GM21737 (cell line): Measurements from ENCODE around the gene GRWD1.

ENCODE experiments used
- ATAC-seq: cut with Tn5 transposase; IDR thresholded peaks from one replicate; pipeline ENCODE4 v1.9.1; 2021; ENCODE audit warnings: mild to moderate bottlenecking, moderate library complexity; ENCODE audit not compliant: unreplicated experiment

Gene GRWD1

DNA sequence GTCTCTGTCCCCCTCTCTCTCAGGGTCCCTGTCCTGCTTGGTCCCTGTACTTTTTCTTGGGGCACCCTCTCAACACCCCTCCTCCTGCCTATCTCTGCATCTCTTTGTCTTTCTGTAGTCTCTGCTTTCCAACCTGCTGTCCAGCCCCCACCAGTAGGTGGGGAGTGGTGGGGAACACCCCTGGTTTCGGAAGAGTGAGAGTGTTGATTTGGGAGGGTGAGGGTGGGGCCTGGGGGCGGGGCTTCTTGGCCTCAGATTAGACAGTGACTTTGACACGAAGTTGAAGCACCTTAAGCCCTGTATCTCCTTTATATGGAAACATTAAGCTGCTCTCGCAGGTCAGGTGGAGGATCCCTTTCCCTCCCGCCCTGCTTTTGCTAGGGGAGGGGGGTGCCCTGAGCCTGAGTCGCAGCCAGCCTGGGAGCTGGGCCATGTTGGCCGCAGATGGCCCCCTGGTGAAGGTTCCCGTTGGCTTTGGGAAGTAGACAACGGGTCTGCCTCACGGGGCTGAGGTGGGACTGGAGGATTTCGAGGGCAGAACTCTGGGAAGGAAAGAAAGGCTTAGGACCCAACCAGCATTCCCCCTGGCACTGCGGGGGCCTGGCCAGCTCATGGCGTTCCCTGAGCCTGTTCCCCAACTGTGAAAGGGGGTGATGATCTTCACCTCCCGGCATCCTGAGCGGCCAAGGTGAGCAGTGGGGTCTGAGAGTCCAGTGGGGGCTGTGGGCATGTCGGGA, 9.6 kb downstream of the GRWD1 start, which contains the start of gene KCNJ14:
Gene KCNJ14 (plus strand): TSS at position 404 of the 737 bp plus-strand sequence. CDS start 6,151 bp downstream, outside the sequence.
- ATAC-seq: no peak

DNA sequence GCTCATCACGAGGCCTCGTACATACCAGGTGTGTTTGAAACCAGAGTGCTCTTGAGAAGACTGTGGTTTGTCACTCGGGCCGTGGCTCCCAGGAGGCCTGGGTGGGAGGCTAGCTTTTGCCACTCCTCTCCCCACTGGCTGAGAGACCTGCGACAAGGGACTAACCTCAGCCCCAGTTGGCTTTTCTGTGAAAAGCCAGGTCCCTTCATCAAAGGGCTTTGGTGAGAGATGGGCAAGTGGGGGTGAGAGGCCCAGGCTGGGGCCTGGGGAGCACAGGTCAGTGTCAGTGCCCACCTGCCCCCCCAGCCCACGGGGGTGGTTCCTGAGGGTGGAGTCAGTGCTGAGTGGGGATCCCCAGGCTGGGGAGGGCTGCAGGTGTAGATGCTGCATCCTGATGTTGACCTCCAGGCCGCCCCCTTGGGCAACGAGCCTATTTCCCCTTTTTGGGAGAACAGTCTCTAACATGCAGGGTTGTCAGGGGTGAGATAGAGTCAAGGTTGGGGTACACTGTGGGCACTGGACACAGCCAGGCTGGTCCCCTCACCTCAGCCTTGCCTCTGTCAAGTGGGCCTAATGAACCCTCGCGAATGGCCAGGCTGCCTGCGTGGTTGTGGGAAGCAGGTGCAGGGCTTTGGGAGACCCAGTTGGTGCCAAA, 10.3 kb downstream of the GRWD1 start:
- no peak for ATAC-seq

DNA sequence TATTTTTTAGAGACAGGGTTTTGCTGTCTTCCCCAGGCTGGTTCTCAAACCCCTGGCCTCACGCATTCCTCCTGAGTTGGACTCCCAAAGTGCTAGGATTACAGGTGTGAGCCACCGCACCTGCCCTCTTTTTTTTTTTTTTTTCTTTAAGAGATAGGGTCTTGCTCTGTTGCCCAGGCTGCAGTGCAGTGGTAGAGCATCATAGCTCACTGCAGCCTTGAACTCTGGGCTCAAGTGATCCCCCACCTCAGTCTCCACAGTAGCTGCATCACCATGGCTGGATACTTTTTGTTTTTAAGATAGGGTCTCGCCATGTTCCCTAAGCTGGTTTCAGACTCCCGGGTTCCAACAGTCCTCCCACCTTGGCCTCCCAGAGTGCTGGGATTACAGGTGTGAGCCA, 11.1 kb downstream of the GRWD1 start:
- ATAC-seq: no peak

DNA sequence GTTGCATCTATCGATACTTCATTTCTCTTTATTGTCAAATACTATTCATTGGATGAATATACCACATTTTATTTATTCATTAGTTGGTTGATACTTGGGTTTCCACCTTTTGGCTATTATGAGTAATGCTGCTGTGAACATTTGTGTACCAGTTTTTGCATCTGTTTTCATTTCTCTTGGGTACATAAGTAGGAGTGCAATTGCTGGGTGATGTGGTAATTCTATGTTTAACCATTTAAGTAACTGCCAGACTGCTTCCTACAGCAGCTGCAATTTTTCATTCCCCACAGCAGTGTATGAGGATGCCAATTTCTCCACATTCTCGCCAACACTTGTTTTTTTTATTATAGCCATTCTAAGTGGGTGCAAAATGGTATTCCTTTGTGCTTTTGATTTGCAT, 12.2 kb downstream of the GRWD1 start:
- ATAC-seq: no peak

DNA sequence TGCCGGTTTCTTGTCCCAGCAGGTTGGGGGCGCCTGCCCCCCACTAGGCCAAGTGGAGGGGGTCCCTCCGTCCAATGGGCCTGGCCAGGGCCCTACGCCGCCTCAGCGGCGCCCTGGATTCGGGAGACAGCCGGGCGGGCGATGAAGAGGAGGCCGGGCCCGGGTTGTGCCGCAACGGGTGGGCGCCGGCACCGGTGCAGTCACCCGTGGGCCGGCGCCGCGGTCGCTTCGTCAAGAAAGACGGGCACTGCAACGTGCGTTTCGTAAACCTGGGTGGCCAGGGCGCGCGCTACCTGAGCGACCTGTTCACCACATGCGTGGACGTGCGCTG, 15.8 kb downstream of the GRWD1 start:
- no peak for ATAC-seq

DNA sequence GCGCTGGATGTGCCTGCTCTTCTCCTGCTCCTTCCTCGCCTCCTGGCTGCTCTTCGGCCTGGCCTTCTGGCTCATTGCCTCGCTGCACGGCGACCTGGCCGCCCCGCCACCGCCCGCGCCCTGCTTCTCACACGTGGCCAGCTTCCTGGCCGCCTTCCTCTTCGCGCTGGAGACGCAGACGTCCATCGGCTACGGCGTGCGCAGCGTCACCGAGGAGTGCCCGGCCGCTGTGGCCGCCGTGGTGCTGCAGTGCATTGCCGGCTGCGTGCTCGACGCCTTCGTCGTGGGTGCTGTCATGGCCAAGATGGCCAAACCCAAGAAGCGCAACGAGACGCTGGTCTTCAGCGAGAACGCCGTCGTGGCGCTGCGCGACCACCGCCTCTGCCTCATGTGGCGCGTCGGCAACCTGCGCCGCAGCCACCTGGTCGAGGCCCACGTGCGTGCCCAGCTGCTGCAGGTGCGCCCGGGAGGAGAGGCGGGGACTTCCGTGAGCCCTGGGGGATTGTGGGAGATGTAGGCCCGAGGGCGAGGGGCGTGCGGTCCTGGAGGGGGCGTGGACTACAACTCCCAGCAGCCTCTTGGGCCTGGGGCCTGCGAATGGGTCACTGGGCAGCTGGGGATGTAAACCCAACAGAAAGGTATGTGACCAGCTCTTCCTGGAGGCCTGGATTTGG, 16.3 kb downstream of the GRWD1 start:
- ATAC-seq: no peak

DNA sequence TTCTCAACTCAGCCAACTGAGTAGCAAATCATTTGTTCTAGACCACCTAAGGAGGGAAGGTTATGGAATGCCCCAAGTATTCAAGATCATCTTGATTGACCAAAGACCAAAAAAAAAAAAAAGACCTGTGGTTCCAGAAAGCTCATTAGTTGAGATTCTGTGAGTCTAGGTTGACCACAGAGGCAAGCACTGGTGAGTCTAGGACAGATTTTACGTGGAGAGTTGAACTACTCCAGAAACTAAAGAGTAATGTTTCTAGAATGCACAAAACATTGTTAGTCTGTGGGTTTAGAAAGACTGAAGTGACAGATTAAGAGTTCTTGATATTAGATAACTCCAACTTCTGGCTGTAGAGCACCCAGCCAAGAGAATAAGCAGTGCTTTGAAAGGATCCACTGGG, 19.4 kb downstream of the GRWD1 start:
- ATAC-seq: no peak

DNA sequence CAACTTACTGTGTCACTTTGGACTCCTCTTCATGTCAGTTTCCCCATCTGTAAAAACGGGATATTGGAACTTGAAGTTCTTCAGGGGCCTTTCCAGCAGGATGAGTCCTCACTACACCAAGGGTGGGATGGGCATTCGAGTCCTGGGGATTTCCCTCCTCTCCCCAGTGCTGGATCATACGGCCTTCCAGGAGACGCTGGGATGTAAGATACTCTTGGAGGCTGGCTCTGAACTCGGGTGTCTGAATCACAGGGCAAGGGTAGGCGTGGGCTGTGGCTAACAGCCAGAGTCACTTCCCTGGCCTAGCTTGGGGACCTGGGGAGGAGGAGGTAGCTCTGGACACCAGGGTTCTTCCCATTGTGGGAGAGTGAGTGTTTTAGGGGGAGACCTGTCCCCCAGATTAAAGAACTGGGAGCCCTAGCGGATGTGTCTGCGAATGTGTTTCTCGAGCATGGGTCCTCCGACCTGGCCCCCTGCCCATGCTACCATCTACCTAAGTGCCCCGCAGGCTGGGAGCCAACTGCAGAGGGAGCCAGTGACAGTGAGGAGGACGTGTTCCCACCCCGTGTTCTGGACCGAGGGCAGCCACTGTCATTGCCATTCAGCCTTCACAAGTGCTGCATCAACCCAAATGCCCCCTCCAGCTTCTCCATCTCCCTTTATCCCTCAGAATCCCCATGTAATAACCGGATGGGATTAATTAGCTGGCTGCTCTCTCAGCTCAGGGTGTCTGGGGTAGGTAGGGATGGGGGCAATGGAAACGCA, 21.0 kb downstream of the GRWD1 start:
- ATAC-seq: no peak

DNA sequence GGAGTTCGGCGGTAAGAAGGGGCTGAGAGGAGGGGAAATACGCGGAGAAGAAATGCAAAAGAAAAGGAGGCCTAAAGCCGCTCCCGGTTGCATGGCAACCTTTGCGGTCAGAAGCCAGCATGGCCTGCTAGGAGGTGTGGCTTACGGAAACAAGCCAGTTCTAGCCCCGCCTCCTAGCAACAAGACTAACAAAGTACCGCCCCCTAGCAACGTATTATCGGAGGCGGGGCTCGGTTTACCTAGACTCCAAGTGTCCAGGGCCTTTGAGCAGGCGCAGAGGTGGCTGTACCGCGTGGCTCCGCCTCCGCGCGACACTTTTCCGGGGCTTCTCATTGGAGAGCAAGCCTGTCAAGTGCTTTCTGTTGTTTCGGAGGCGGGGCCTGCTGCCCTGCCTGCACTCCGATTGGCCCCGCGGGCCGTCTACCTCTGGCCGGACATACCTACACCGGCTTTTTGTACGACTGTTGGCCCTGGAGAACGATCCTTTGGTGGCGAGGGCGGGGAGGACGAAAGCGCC, 23.0 kb downstream of the GRWD1 start:
- peak; percentile 85 for ATAC-seq

DNA sequence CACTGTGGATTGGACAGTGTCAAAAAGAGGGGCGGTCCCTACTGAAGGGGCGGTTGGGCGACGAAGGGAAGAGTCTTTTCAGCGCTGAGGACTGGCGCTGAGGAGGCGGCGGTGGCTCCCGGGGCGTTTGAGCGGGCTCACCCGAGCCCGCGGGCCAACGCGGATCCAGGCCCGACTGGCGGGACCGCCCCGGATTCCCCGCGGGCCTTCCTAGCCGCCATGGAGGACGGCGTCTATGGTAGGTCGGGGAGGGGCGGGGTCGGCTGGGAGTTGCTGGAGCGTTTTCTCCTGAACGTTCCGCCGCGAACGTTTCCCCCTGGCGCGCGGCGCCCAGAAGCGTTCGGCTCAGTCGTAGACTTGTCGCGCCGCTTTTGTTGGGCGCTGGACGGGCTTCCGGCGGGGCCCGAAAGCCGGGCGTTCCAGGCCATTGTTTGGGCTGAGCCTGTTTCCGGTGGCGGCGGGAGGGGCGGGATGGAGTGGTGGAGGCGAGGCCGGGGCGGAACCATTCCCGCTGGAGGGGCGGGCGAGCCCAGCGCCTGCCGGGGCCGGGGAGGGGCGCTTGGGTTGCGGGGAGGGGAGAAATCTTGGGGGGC, 23.6 kb downstream of the GRWD1 start, which contains the start of gene CYTH2:
Gene CYTH2 (plus strand): TSS at position 81 of the 593 bp plus-strand sequence. CDS start 139 bp downstream, at position 220.
- peak; percentile 18 for ATAC-seq

DNA sequence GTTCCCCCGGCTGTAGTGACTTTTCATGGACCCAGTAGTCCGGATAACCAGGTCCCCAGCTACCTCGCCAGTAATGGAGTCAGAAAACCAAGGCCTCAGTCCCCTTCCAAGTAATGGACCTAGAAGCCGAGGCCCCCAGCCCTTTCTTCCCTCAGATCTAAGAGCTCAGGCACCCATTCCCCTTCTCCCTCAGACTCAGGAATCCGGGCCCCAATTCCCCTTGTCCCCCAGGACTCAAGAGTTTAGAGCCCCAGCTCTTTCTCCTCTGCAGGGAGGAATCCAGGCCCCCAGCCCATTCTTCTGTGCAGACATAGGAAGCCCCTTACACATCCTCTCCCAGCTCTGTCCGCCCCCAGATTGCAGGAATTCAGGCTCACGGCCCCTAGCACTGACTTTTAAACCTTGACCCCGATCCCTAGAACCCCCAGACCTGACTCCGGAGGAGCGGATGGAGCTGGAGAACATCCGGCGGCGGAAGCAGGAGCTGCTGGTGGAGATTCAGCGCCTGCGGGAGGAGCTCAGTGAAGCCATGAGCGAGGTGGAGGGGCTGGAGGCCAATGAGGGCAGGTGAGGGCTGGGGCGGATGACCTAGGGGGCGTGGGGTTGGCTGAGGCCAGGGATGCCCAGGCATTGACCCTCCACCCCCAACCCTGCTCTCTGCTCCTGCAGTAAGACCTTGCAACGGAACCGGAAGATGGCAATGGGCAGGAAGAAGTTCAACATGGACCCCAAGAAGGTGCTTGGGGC, 24.3 kb downstream of the GRWD1 start:
- no peak for ATAC-seq

DNA sequence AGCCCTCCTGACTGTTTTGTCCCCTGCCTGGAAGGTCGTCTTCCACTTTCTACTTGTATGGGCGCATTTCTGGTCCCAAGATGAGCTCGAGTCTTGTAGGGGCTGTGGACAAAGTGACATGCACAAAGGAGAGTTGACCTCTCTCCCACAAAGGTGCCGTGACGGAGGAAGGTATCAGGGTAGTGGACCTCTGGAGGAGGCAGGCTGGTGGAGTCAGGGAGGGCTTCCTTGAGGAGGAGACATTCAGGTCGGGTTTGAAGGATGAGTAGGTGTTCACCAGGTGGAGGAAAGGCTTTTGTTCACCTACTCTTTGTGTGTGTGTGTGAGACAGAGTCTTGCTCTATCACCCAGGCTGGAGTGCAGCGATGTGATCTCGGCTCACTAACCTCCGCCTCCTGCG, 25.1 kb downstream of the GRWD1 start:
- no peak for ATAC-seq

DNA sequence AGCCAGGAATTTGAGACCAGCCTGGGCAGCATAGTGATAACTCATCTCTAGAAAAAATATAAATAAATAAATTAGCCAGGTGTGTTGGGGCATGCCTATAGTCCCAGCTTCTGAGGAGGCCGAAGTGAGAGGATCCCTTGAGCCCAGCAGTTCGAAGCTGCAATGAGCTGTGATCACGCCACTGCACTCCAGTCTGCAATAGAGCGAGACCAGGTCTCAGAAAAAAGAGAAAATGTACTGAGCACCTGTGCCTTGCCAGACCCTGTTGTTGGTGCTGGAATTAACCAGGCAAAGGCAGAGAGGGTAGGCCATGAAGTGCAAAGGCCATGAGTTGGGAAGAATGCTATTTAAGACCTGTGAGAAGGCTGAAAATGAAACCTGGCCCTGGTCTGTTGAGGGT, 26.1 kb downstream of the GRWD1 start:
- ATAC-seq: no peak

DNA sequence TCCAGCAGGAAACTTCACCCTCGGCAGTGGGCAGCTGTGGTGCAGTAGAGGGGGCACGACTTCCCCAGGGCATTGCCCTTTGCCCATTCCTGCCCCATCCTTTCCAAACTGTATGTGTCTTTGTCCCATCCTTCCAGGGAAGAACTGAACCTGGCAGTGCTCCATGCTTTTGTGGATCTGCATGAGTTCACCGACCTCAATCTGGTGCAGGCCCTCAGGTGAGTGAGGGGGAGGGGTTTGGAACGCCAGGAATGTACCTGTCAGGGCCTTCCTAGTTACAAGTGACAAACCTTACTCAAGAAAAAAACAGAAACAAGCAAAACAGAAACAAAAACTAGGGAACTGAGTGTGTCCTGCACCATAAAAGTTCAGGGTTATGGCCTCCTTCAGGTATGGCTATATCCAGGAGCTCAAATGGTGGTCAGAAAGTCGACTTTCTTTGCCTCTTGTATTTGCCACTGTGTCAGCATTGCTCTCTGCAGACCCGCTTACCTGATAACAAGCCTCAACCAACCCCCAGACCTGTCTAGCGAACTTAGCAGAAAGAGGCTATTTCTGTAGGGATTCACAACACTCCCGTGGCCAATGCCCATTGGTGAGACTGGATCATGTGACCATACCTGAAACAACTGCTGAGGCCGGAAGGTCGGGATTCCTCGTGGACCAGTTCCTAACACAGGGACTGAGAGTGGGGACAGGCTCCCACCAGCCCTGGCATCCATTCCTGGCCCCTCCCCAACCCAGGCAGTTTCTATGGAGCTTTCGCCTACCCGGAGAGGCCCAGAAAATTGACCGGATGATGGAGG, 27.6 kb downstream of the GRWD1 start:
- ATAC-seq: no peak

DNA sequence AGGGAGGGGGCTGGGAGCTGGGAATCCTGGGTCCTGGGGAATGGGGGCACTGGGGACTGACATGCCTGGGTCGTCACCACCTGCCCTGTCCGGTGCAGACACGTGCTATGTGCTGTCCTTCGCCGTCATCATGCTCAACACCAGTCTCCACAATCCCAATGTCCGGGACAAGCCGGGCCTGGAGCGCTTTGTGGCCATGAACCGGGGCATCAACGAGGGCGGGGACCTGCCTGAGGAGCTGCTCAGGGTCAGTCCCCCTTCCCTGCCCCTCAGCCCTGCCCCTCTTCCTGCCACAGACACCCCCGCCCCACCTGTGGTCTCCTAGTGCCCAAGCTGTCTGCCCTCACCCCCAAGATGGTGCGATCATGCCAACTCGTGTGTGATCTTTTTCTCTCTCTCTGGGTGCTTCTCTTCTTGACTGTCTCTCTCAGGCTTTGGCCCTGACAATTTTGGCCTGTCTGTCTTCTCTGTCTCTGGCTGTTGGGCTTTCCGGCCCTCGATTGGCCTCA, 28.4 kb downstream of the GRWD1 start:
- no peak for ATAC-seq

DNA sequence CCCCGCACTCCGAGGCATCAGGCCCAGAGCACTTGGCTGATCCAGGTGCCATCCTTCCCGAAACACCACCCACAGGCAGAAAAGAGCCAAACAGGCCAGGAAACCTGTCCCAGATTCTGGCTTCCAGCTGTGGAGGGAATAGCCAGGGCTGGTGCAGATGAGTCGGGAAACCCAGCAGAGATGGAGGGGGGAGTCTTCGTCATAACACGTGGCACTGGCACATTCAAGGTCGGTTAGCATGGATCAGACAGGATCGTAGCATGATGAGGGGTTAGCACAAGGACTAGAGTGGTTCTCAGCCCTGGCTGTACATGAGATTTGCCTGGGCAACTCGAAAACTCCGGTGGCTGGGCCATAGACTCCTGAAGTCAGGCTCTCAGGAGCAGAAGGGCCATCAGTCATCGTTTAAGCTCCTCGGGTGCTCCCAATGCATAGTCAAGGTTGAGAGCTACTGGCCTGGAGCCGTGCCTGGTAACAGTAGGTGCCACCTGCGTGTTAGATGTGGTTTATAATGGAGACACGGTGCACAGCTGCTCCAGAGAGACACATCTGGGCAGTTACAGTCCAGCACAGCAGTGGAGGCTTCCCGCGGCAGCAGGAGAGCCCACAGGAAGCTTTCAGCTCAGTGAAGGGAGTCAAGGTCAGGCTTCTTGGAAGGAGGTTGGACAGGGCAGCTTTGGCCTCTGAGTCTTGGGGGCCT, 29.7 kb downstream of the GRWD1 start:
- ATAC-seq: no peak

DNA sequence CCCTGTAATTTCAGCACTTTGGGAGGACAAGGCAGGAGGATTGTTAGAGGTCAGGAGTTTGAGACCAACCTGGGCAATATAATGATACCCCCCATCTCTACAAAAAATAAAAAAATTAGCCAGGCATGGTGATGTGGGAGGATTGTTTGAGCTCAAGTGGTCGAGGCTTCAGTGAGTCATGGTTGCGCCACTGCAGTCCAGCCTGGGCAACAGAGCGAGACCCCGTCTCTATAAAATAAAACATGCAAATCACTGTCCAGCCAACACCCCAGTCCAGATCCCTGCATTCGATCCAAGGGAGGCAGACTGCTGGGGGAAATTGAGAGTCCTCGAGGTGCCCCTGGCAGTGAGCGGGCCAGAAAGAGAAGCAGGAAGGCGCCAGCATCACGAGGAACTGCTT, 30.4 kb downstream of the GRWD1 start:
- ATAC-seq: no peak

DNA sequence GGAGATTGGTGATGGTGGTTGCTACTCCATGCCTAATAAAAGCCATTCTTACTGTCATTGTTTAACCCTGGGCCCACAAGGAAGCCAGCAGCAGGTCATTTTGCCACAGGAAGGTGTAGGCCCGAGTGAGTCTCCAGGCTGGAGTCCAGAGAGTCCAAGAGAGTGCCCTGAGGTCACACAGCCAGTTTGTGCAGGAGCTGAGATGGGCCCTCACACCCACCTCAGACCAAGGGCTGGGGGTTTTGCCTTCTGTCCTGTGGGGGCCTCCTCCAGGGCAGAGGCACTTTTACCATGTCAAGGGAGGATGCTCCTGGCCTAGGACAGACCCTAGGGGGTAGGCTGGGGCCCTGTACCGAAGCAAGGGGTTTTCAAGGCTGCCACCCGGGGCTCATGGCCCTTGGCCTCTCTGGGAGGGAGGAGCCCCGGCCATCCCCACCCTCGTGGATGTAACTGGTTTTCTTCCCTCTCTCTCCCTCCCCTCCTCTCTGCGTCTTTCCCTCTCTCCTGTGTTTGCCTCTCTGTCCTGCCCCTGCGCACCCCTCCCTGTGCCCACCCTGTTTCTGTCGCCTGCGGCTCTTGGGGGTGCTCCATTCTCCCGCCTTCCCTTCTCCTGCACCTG, 31.4 kb downstream of the GRWD1 start:
- no peak for ATAC-seq
